SK-N-SH (cell line): ENCODE results near the gene RAC3.

Experiments
- CTCF ChIP-seq: fragments of 200-600 bp; sonication (generic); IDR thresholded peaks from 2 replicates; pipeline ENCODE4 v1.6.1; 2017; ENCODE audit warnings: antibody characterized with exemption, mild to moderate bottlenecking, moderate library complexity
- JUND ChIP-seq: IDR thresholded peaks from 2 replicates; pipeline ENCODE4 v1.4.0; 2012
- USF1 ChIP-seq: IDR thresholded peaks from 2 replicates; pipeline ENCODE4 v1.4.0; 2012; ENCODE audit warnings: low read depth, borderline replicate concordance

GRCh38 chr17:82016061-82016874 lies 15.2 kb upstream of the RAC3 start:
- TF ChIP-seq USF1 (no peak), CTCF (no peak), JUND (no peak)
